Measurements from ENCODE around the gene TRANK1.

The TRANK1 gene

GRCh38 chr3:36876181-36876936 lies 68.5 kb downstream of the TRANK1 start:
- no peaks in the 10 kb centered on the region for H3K27me3 ChIP-seq (ENCODE audit: insufficient read depth, low read length)
- H3K4me3 ChIP-seq (ENCODE audit: low read length) = no peak overlapping the region
- no peaks in the 10 kb centered on the region for H3K9me3 ChIP-seq (ENCODE audit: insufficient read depth, low read depth, low read length)
- H3K9ac ChIP-seq (ENCODE audit: low read depth, low read length) = no peak overlapping the region
- no peak overlapping the region for H3K27ac ChIP-seq (ENCODE audit: low read length)
- H3K4me1 ChIP-seq (ENCODE audit: insufficient read depth, low read length) = no peaks in the 10 kb centered on the region; the same call in 1 of the 2 replicates
- no peaks in the 10 kb centered on the region for H3K36me3 ChIP-seq (ENCODE audit: insufficient read depth, low read depth, low read length)

DNA sequence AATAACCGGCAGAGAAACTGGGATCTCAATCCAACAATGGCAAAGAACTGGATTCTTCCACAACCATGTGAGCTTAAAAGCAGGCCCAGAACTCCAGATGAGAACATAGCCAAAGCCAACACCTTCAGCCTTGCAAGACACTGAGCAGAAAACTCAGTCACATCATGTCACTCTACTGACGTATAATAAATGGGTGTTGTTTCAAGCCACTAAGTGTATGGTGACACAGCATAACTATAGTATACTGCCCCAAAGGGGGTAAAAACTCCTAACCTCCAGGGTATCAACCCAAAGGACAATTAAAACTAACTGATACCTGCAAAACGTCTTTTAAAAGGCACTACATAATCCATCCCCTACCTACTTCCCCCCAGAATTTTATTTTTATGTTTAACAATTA lies 69.5 kb downstream of the TRANK1 start:
- H3K27me3 ChIP-seq (ENCODE audit: insufficient read depth, low read length) = no peaks in the 10 kb centered on the region
- no peaks in the 10 kb centered on the region for H3K36me3 ChIP-seq (ENCODE audit: insufficient read depth, low read depth, low read length)
- no peak overlapping the region for H3K9ac ChIP-seq (ENCODE audit: low read depth, low read length)
- no peaks in the 10 kb centered on the region for H3K9me3 ChIP-seq (ENCODE audit: insufficient read depth, low read depth, low read length)
- H3K27ac ChIP-seq (ENCODE audit: low read length) = no peak overlapping the region
- no peaks in the 10 kb centered on the region; the same call in 1 of the 2 replicates for H3K4me1 ChIP-seq (ENCODE audit: insufficient read depth, low read length)
- no peak overlapping the region for H3K4me3 ChIP-seq (ENCODE audit: low read length)

- Histone ChIP-seq H3K9me3 (ENCODE audit: insufficient read depth, low read depth, low read length) (no peaks in the 10 kb centered on the region), H3K4me3 (ENCODE audit: low read length) (no peak overlapping the region), H3K9ac (ENCODE audit: low read depth, low read length) (no peak overlapping the region), H3K27ac (ENCODE audit: low read length) (no peak overlapping the region), H3K4me1 (ENCODE audit: insufficient read depth, low read length) (no peaks in the 10 kb centered on the region; the same call in 1 of the 2 replicates), H3K36me3 (ENCODE audit: insufficient read depth, low read depth, low read length) (no peaks in the 10 kb centered on the region), H3K27me3 (ENCODE audit: insufficient read depth, low read length) (no peaks in the 10 kb centered on the region)
Measured at GRCh38 chr3:36874424-36874823, 70.4 kb downstream of the TRANK1 start.

DNA sequence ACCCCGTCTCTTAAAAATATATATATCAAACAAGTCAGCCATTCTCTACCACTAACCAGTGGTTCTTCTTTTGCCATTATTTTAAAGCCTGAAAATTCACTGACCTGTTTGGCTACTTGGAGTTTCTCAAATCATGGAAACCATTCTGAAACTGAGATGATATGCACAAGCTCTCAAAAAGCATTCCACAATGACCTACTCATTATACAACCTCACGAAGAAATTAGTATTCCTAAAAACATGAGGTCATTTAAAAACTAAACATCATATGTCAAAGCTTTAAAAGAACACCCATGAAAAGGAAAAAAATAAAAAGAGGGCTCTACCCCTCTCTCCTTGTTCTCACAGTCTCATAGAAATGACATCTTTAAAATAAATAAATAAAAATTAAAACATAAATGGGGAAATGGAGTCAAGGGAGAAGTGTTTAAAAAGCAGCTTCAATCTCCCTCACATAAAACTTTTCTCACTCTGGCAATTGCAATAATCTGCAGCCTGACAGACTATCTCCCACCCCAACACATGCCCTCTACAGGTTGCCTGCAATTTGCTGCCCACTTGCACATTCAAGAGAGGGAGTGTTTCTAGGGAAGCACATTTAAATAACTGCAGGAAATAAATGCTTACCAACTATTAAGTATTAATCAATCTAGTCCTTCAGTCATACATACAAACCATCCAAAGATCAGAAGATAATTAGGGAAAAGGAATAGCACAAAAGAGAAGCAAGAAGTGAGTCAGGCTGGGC lies 73.3 kb downstream of the TRANK1 start:
- H3K27me3 ChIP-seq (ENCODE audit: insufficient read depth, low read length) = no peaks in the 10 kb centered on the region
- no peaks in the 10 kb centered on the region for H3K36me3 ChIP-seq (ENCODE audit: insufficient read depth, low read depth, low read length)
- no peak overlapping the region for H3K4me3 ChIP-seq (ENCODE audit: low read length)
- no peak overlapping the region for H3K27ac ChIP-seq (ENCODE audit: low read length)
- no peak overlapping the region for H3K9ac ChIP-seq (ENCODE audit: low read depth, low read length)
- no peaks in the 10 kb centered on the region for H3K9me3 ChIP-seq (ENCODE audit: insufficient read depth, low read depth, low read length)
- H3K4me1 ChIP-seq (ENCODE audit: insufficient read depth, low read length) = peaks cover 7% of the 10 kb centered on the region; the same call in 1 of the 2 replicates

- no peak overlapping the region for H3K27ac ChIP-seq (ENCODE audit: low read length)
Measured at GRCh38 chr3:36868614-36869436, 76.0 kb downstream of the TRANK1 start.

DNA sequence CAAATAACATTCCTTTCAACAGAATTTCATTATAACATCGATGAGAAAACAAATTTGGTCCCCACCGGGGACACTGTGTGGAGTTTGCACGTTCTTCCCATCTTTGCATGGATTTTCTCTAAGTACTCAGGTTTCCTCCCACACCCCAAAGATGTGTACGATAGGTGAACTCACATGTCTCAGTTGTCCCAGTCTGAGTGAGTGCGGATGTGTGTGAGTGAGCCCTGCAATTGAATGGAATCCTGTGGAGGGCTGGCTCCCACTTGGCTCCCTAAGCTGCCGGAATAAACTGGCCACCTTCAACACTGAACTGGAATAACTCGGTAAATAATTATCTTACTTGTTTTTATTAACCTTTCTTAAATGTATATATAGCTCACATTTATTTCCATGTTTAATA lies 77.0 kb downstream of the TRANK1 start:
- Histone ChIP-seq H3K27ac (ENCODE audit: low read length) (no peak overlapping the region), H3K9ac (ENCODE audit: low read depth, low read length) (no peak overlapping the region)

More at GRCh38 chr3:36868614-36869436, 76.0 kb downstream of the TRANK1 start:
- H3K27me3 ChIP-seq (ENCODE audit: insufficient read depth, low read length) = no peaks in the 10 kb centered on the region
- no peak overlapping the region for H3K4me3 ChIP-seq (ENCODE audit: low read length)
- H3K4me1 ChIP-seq (ENCODE audit: insufficient read depth, low read length) = peaks cover 7% of the 10 kb centered on the region; the same call in 1 of the 2 replicates
- no peaks in the 10 kb centered on the region for H3K9me3 ChIP-seq (ENCODE audit: insufficient read depth, low read depth, low read length)
- no peaks in the 10 kb centered on the region for H3K36me3 ChIP-seq (ENCODE audit: insufficient read depth, low read depth, low read length)
- no peak overlapping the region for H3K9ac ChIP-seq (ENCODE audit: low read depth, low read length)

GRCh38 chr3:36866368-36866767 lies 78.5 kb downstream of the TRANK1 start:
- Histone ChIP-seq H3K9me3 (ENCODE audit: insufficient read depth, low read depth, low read length) (no peaks in the 10 kb centered on the region), H3K36me3 (ENCODE audit: insufficient read depth, low read depth, low read length) (no peaks in the 10 kb centered on the region), H3K4me1 (ENCODE audit: insufficient read depth, low read length) (peaks cover 7% of the 10 kb centered on the region; the same call in 1 of the 2 replicates), H3K27me3 (ENCODE audit: insufficient read depth, low read length) (no peaks in the 10 kb centered on the region), H3K27ac (ENCODE audit: low read length) (no peak overlapping the region), H3K4me3 (ENCODE audit: low read length) (no peak overlapping the region), H3K9ac (ENCODE audit: low read depth, low read length) (no peak overlapping the region)

More for the DNA sequence above, 77.0 kb downstream of the TRANK1 start:
- peaks cover 7% of the 10 kb centered on the region; the same call in 1 of the 2 replicates for H3K4me1 ChIP-seq (ENCODE audit: insufficient read depth, low read length)
- no peaks in the 10 kb centered on the region for H3K9me3 ChIP-seq (ENCODE audit: insufficient read depth, low read depth, low read length)
- H3K4me3 ChIP-seq (ENCODE audit: low read length) = no peak overlapping the region
- no peaks in the 10 kb centered on the region for H3K36me3 ChIP-seq (ENCODE audit: insufficient read depth, low read depth, low read length)
- no peaks in the 10 kb centered on the region for H3K27me3 ChIP-seq (ENCODE audit: insufficient read depth, low read length)

GRCh38 chr3:36864180-36865053 lies 80.4 kb downstream of the TRANK1 start:
- H3K27ac ChIP-seq (ENCODE audit: low read length) = no peak overlapping the region
- no peaks in the 10 kb centered on the region for H3K9me3 ChIP-seq (ENCODE audit: insufficient read depth, low read depth, low read length)
- no peaks in the 10 kb centered on the region for H3K36me3 ChIP-seq (ENCODE audit: insufficient read depth, low read depth, low read length)
- H3K4me3 ChIP-seq (ENCODE audit: low read length) = no peak overlapping the region
- no peak overlapping the region for H3K9ac ChIP-seq (ENCODE audit: low read depth, low read length)
- H3K27me3 ChIP-seq (ENCODE audit: insufficient read depth, low read length) = no peaks in the 10 kb centered on the region
- H3K4me1 ChIP-seq (ENCODE audit: insufficient read depth, low read length) = peaks cover 7% of the 10 kb centered on the region; the same call in 1 of the 2 replicates

- H3K36me3 ChIP-seq (ENCODE audit: insufficient read depth, low read depth, low read length) = no peaks in the 10 kb centered on the region
- H3K9ac ChIP-seq (ENCODE audit: low read depth, low read length) = no peak overlapping the region
- H3K4me3 ChIP-seq (ENCODE audit: low read length) = no peak overlapping the region
- H3K27me3 ChIP-seq (ENCODE audit: insufficient read depth, low read length) = no peaks in the 10 kb centered on the region
- H3K9me3 ChIP-seq (ENCODE audit: insufficient read depth, low read depth, low read length) = no peaks in the 10 kb centered on the region
- peaks cover under 1% of the 10 kb centered on the region; the same call in 1 of the 2 replicates for H3K4me1 ChIP-seq (ENCODE audit: insufficient read depth, low read length)
- no peak overlapping the region for H3K27ac ChIP-seq (ENCODE audit: low read length)
Measured at GRCh38 chr3:36862076-36862755, 82.6 kb downstream of the TRANK1 start.

DNA sequence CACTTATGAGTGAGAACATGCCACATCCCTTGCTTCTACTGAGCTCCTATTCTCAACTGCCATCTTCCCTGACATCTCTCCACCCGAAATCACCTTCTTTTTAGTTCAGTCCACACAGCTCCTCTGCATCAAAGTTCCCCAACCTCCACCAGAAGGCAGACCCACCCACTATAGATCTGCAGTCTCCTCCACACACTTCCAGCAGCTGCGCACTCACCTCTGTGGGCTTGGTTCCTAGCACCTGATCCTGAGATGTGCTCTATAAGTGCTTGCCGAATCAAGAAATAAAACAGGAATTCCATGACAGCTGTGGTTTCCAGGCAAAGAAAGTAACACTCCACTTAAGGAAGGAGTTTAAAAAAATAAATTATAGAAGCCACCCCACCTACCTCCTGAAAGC lies 85.4 kb downstream of the TRANK1 start:
- no peaks in the 10 kb centered on the region for H3K9me3 ChIP-seq (ENCODE audit: insufficient read depth, low read depth, low read length)
- no peaks in the 10 kb centered on the region for H3K4me1 ChIP-seq (ENCODE audit: insufficient read depth, low read length)
- no peak overlapping the region for H3K27ac ChIP-seq (ENCODE audit: low read length)
- H3K9ac ChIP-seq (ENCODE audit: low read depth, low read length) = no peak overlapping the region
- H3K27me3 ChIP-seq (ENCODE audit: insufficient read depth, low read length) = no peaks in the 10 kb centered on the region
- no peaks in the 10 kb centered on the region for H3K36me3 ChIP-seq (ENCODE audit: insufficient read depth, low read depth, low read length)
- H3K4me3 ChIP-seq (ENCODE audit: low read length) = no peak overlapping the region

Measured in iPS-20b (cell line).